ENCODE data around the gene PLN.

DNA sequence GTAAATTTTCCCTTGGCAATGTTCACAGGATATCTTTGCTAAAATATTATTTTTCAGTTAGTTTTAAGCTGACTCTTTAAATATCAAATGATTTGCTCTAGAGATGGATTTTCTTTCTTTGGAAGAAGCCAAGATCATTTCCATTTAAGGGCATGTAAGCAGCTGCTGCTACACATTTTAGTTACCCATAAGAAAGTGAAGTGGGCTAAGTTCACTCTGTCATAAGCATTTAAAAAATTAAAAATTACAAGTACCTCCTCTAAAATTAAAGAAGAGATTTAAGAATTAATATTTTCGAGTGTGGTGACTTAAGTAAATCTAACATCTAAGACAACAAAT is 1.2 kb upstream of the PLN start:
- no peak for TF ChIP-seq POLR2A (IDR thresholded peaks at IDR 0.05; ENCODE audit: low read length)
- no peak for TF ChIP-seq GATA1 (IDR thresholded peaks at IDR 0.05; ENCODE audit: low read depth, low read length)

Data from erythroblast (primary cell).